Measurements from ENCODE around the gene CALML6. TPM values are rescaled to one million over a fixed set of nuclear protein-coding genes. Genes with fewer than 3 reads are reported as not detected.

The CALML6 gene
- total and polyA plus RNA-seq, 2 of the 8 experiments (the other 6 are each of a cell fraction or from before 2014, with no cell fraction given) = 0.54 to 1.3 TPM

GRCh38 chr1:1922702-1922955 is 7.6 kb downstream of the CALML6 start:
- H4K91ac ChIP-seq (replicated peaks; ENCODE audit: insufficient read length, low read length) = no peak overlapping the region
- H3K23me2 ChIP-seq (ENCODE audit: low read depth, low read length) = peaks cover 4% of the 10 kb centered on the region; the same call in 1 of the 2 replicates
- no peak overlapping the region for H2BK5ac ChIP-seq (ENCODE audit: low read depth, low read length)
- no peak overlapping the region for H3K18ac ChIP-seq (ENCODE audit: extremely low read depth, low read length)
- H3K79me2 ChIP-seq (ENCODE audit: control insufficient read depth in 1 of 2, insufficient read depth in 2 of 2, low read length in 2 of 2) = no peaks in the 10 kb centered on the region
- CTCF ChIA-PET (ENCODE audit: partially characterized antibody) = interaction anchor here (0.6 to 2.4 kb wide), 4 partner anchors 22 to 122 kb away, joined by 3 to 9 read pairs (median 6); no protein-coding TSS in a partner anchor
- no peaks in the 10 kb centered on the region for H3K36me3 ChIP-seq (ENCODE audit: control insufficient read depth in 2 of 4, insufficient read depth in 4 of 4, low read length in 3 of 4)
- FAIRE-seq (no peak), DNase-seq (ENCODE audit: low read depth in 1 of 2, low spot score in 2 of 2) (no peak)
- H3K4ac ChIP-seq (replicated peaks; ENCODE audit: insufficient read length, low read depth, low read length) = no peak overlapping the region
- H3K23ac ChIP-seq (ENCODE audit: insufficient read length) = no peak overlapping the region
- H3K4me1 ChIP-seq (replicated peaks in 1 of 4; ENCODE audit: control insufficient read depth in 3 of 4, insufficient read depth in 4 of 4, low read length in 3 of 4) = peaks cover 0 to 15% (median 10%) of the 10 kb centered on the region in 4 experiments; a peak in 6 of 7 replicates
- no peak overlapping the region for H3K14ac ChIP-seq (ENCODE audit: insufficient read length)
- no peak overlapping the region for H3K4me3 ChIP-seq (ENCODE audit: extremely low read depth in 1 of 4, insufficient read depth in 2 of 4, low read depth in 3 of 4, low read length in 4 of 4)
- no peak overlapping the region for H3K4me2 ChIP-seq (ENCODE audit: insufficient read depth in 1 of 2, low read depth in 2 of 2, low read length in 2 of 2)
- H3K79me1 ChIP-seq (ENCODE audit: low read depth, low read length) = no peaks in the 10 kb centered on the region
- no peak overlapping the region for H3K56ac ChIP-seq (replicated peaks; ENCODE audit: insufficient read length, low read depth, low read length)
- H2AK5ac ChIP-seq (ENCODE audit: low read depth, low read length) = no peak overlapping the region
- no peaks in the 10 kb centered on the region for H4K20me1 ChIP-seq (replicated peaks in 1 of 2; ENCODE audit: control insufficient read depth in 1 of 2, insufficient read depth in 2 of 2, low read length in 2 of 2)
- no peak overlapping the region for H2BK120ac ChIP-seq (replicated peaks; ENCODE audit: low read depth, low read length)
- peaks cover 0 to 15% of the 10 kb centered on the region in 2 experiments; a peak in 1 of 4 replicates for H3K9me3 ChIP-seq (ENCODE audit: insufficient read depth in 2 of 2, low read depth in 1 of 2, low read length in 1 of 2)
- H2AFZ ChIP-seq (ENCODE audit: low read length) = no peak overlapping the region
- WGBS, 2 experiments (ENCODE audit: extremely low coverage in 1 of 2, insufficient coverage in 1 of 2, insufficient read length in 1 of 2, insufficient replicate concordance in 2 of 2, low coverage in 1 of 2, low lambda C conversion rate in 2 of 2, missing lambda C conversion rate in 1 of 2) = 93% methylated on average over 6 of the region's 6 CpGs; no CpG with 5 or more reads in 1 of the 2 experiments
- H4K8ac ChIP-seq (ENCODE audit: extremely low read depth, insufficient read depth, low read length) = no peak overlapping the region; the same call in 1 of the 2 replicates
- no peak overlapping the region for H2BK15ac ChIP-seq (ENCODE audit: low read length)
- no peak overlapping the region for H3K27ac ChIP-seq (ENCODE audit: low read depth, low read length)
- H2BK12ac ChIP-seq (ENCODE audit: low read depth, low read length) = no peak overlapping the region
- H3K9ac ChIP-seq (replicated peaks in 1 of 4; ENCODE audit: extremely low read depth in 1 of 4, low read depth in 3 of 4, low read length in 3 of 4) = no peak overlapping the region
- POLR2A ChIA-PET (ENCODE audit: partially characterized antibody) = no interaction called here
- no peak overlapping the region for H2BK20ac ChIP-seq (ENCODE audit: low read length)
- peaks cover 0 to 2% (median under 1%) of the 10 kb centered on the region in 4 experiments; a peak in 2 of 7 replicates for H3K27me3 ChIP-seq (replicated peaks in 1 of 4; ENCODE audit: control insufficient read depth in 3 of 4, extremely low read depth in 1 of 4, insufficient read depth in 3 of 4, low read length in 3 of 4)
- H4K5ac ChIP-seq (ENCODE audit: insufficient read length, low read depth, low read length) = no peak overlapping the region
- TF ChIP-seq POU5F1 (IDR thresholded peaks at IDR 0.05; ENCODE audit: low read depth, low read length) (no peak), ASH2L (IDR thresholded peaks at IDR 0.05; ENCODE audit: low read length) (no peak), BACH1 (IDR thresholded peaks at IDR 0.05; ENCODE audit: low read length) (no peak), SP4 (IDR thresholded peaks at IDR 0.05; ENCODE audit: low read length) (no peak), ATF2 (IDR thresholded peaks at IDR 0.05; ENCODE audit: low read length) (no peak), POLR2AphosphoS5 (IDR thresholded peaks at IDR 0.05; ENCODE audit: low read depth, low read length) (no peak), EGR1 (IDR thresholded peaks at IDR 0.05; ENCODE audit: borderline replicate concordance, low read depth, low read length) (no peak), RAD21 (IDR thresholded peaks at IDR 0.05 in 1 of 2, conservative IDR thresholded peaks at IDR 0.05 in 1 of 2; ENCODE audit: low read depth in 2 of 2, low read length in 2 of 2) (no peak), E2F6 (IDR thresholded peaks at IDR 0.05) (no peak), YY1 (IDR thresholded peaks at IDR 0.05; ENCODE audit: low read depth, low read length) (no peak), CTBP2 (IDR thresholded peaks at IDR 0.05; ENCODE audit: borderline replicate concordance, insufficient read depth, insufficient read length, low read length) (no peak), HDAC6 (IDR thresholded peaks at IDR 0.05; ENCODE audit: low read depth, low read length) (no peak), BCL11A (IDR thresholded peaks at IDR 0.05; ENCODE audit: low read depth in 2 of 2, low read length in 2 of 2) (no peak)
